Progenitor cell of endocrine pancreas (in vitro differentiated cells): ENCODE data around the gene CEPT1. TPM values are rescaled to one million over a fixed set of nuclear protein-coding genes. Genes with fewer than 3 reads are reported as not detected.

ENCODE experiments used
- DNase-seq: peaks from one replicate; pipeline ENCODE4 v3.0.0; 2021; ENCODE audit warnings: low spot score; ENCODE audit not compliant: unreplicated experiment
- H3K27ac Mint-ChIP-seq: 2 replicates; pipeline ENCODE4 v1.8.0; 2021; ENCODE audit warnings: mild to moderate bottlenecking, moderate library complexity, mixed read lengths
- H3K27me3 Mint-ChIP-seq: 2 replicates; pipeline ENCODE4 v1.8.0; 2021; ENCODE audit warnings: mixed read lengths
- H3K36me3 Mint-ChIP-seq: 2 replicates; pipeline ENCODE4 v1.8.0; 2022; ENCODE audit warnings: mixed read lengths; ENCODE audit not compliant: insufficient read depth
- H3K4me1 Mint-ChIP-seq: 2 replicates; pipeline ENCODE4 v1.8.0; 2021; ENCODE audit warnings: low read depth, mixed read lengths
- H3K4me3 Mint-ChIP-seq: 2 replicates; pipeline ENCODE4 v1.8.0; 2021; ENCODE audit warnings: low read depth, mild to moderate bottlenecking, moderate library complexity, mixed read lengths
- H3K9me3 Mint-ChIP-seq: 2 replicates; pipeline ENCODE4 v1.8.0; 2021; ENCODE audit warnings: low read depth, mixed read lengths
- total RNA-seq: library from RNA; stranded (reverse); gene quantifications from 2 replicates; pipeline ENCODE4 v1.2.1, GENCODE V29; 2021
- TF ChIP-seq, protein P1 (sequence below): fragments of 200-600 bp; sonication (generic); IDR thresholded peaks from one replicate; pipeline ENCODE4 v1.5.0; 2021; ENCODE audit warnings: antibody characterized with exemption, mild to moderate bottlenecking; ENCODE audit not compliant: unreplicated experiment

The CEPT1 gene
- total RNA-seq, 1 donor from 2014 or later: 35.6 TPM

DNA sequence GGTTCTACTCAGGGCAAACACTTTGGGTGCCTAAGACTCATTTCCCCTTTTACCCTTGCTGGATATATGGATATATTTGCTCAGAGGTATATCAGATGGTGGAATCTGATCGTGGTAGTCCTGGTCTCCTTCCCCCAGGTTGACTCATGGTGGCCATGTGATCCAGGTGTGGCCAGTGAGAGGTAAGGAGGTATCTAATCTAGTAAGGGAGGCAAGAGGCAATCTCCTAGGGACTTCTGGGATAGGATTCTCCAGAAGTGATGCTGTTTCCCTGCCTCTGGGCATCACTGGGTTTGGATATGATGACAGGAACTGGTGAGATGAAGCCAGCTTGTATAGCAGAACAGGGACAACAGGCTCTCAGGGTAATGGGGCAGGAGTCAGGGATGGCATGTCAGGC, 68.9 kb downstream of the CEPT1 start:
- Mint-ChIP-seq H3K4me1 (peaks cover 17% of the 10 kb centered on the region), H3K9me3 (peaks cover 3% of the 10 kb centered on the region), H3K27ac (no peak overlapping the region), H3K4me3 (no peak overlapping the region), H3K27me3 (peaks cover 19% of the 10 kb centered on the region), H3K36me3 (no peaks in the 10 kb centered on the region)
- DNase-seq: no peak
- TF ChIP-seq, protein P1, sequence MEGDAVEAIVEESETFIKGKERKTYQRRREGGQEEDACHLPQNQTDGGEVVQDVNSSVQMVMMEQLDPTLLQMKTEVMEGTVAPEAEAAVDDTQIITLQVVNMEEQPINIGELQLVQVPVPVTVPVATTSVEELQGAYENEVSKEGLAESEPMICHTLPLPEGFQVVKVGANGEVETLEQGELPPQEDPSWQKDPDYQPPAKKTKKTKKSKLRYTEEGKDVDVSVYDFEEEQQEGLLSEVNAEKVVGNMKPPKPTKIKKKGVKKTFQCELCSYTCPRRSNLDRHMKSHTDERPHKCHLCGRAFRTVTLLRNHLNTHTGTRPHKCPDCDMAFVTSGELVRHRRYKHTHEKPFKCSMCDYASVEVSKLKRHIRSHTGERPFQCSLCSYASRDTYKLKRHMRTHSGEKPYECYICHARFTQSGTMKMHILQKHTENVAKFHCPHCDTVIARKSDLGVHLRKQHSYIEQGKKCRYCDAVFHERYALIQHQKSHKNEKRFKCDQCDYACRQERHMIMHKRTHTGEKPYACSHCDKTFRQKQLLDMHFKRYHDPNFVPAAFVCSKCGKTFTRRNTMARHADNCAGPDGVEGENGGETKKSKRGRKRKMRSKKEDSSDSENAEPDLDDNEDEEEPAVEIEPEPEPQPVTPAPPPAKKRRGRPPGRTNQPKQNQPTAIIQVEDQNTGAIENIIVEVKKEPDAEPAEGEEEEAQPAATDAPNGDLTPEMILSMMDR: no peak

DNA sequence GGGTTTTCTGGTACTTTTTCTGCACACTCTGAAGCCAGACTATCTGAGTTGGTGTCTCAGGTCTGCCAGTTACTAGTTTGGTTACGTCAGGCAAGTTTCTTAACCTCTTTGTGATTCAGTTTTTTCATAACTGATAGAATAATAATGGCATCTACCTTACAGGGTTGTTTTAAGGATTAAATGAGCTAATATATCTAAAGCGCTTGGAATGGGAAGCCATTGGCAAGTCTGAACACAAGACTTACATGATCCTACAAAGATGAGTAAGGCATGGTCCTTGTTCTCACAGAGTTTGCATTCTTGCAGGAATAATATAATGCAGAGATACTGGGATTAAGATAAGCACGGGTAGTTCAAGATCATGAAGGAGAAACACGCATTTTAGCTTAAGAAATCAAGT, 69.6 kb downstream of the CEPT1 start:
- Mint-ChIP-seq H3K27ac (no peak overlapping the region), H3K4me1 (peaks cover 22% of the 10 kb centered on the region), H3K27me3 (peaks cover 18% of the 10 kb centered on the region), H3K9me3 (peaks cover 3% of the 10 kb centered on the region), H3K36me3 (no peaks in the 10 kb centered on the region), H3K4me3 (no peak overlapping the region)
- TF ChIP-seq, protein P1: no peak
- no peak for DNase-seq

DNA sequence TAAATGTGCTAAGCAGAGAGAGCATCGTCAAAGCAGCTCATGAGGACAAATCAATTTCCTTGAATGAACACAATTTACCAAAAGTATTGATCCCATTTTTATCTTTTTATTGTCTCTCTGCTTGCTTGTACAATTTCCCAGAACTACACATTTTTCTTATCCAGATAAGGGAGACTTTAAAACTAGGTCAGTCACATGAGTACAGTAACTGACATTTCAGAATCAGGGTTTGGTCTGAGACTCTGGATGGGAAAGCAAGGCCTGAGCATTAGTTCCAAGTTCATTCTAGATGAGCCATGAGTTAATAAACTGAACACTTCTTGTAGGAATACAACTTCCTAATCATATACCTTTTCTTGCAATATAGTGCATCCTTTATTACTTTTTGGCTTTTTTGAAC, 71.9 kb downstream of the CEPT1 start:
- Mint-ChIP-seq H3K4me1 (peaks cover 30% of the 10 kb centered on the region), H3K27me3 (peaks cover 3% of the 10 kb centered on the region), H3K4me3 (no peak overlapping the region), H3K36me3 (no peaks in the 10 kb centered on the region), H3K9me3 (peaks cover 3% of the 10 kb centered on the region), H3K27ac (no peak overlapping the region)
- DNase-seq: no peak
- TF ChIP-seq, protein P1: no peak

DNA sequence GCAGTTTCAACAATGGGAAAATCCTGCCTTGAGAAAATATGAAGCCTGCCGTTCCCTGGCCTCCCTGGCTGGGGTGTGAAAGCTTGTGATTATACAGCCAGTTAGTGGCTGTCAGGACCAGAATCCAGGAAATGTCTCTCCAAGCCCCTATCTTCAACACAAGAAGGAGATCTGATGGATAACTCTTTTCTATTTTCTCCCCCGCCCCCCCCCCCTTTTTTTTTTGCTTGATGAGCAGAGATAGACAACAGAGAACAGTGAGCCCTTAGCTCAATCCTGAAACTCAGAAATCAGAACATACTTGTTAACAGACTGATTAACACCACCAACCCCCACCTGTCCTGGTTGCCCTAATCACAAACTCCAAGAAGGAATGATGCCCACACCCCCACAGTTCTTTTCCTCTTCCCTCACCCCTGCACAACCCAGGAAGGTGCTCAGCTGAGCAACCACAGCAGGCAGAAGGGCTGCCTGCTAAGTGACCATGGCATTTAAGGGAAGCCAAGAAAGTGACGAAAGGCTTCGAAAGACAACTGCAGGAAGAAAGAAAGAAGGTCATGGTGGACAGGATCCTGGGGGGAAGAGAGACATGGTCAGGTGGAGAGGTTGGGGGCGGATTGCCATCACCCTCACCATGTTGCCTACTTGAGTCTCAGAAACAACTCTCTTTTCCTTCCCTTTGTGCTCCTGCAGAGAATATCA, 72.8 kb downstream of the CEPT1 start:
- no peak for DNase-seq
- Mint-ChIP-seq H3K4me3 (no peak overlapping the region), H3K4me1 (peaks cover 30% of the 10 kb centered on the region), H3K27me3 (peaks cover 3% of the 10 kb centered on the region), H3K9me3 (peaks cover 3% of the 10 kb centered on the region), H3K27ac (peak overlapping the region; percentile 84), H3K36me3 (no peaks in the 10 kb centered on the region)
- TF ChIP-seq, protein P1: no peak

DNA sequence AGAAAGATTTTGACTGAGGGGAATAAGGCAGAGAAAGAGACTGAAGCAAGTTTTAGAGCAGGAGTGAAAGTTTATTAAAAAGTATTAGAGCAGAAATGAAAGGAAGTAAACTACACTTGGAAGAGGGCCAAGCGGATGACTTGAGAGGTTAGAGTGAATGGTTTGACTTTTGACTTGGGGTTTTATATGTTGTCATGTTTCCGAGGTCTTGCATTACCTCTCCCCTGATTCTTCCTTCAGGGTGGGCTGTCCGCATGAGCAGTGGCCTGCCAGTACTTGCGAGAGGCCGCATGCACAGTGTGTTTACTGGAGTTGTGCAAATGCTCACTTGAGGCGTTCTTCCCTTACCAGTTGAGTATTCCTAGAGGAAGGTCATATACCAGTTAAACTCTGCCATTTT, 73.4 kb downstream of the CEPT1 start:
- Mint-ChIP-seq H3K4me3 (no peak overlapping the region), H3K27me3 (peaks cover 2% of the 10 kb centered on the region), H3K9me3 (peaks cover 3% of the 10 kb centered on the region), H3K27ac (peak overlapping the region; percentile 84), H3K36me3 (no peaks in the 10 kb centered on the region), H3K4me1 (peaks cover 30% of the 10 kb centered on the region)
- TF ChIP-seq, protein P1: no peak
- no peak for DNase-seq
